Left ventricle myocardium inferior (tissue), 1 donor: ENCODE results near the gene RPL12. TPM values are rescaled to one million over a fixed set of nuclear protein-coding genes. Genes with fewer than 3 reads are reported as not detected.

Experiments
- DNase-seq: peaks from one replicate; pipeline ENCODE4 v3.0.0-alpha.2; 2020
- H3K27ac ChIP-seq: fragments of 200-600 bp; replicated peaks from 2 replicates; pipeline ENCODE4 v1.8.0; 2021
- H3K27me3 ChIP-seq: fragments of 200-600 bp; 2 replicates; pipeline ENCODE4 v1.8.0; 2021; ENCODE audit warnings: low read depth
- H3K36me3 ChIP-seq: fragments of 200-600 bp; 2 replicates; pipeline ENCODE4 v1.8.0; 2021
- H3K4me1 ChIP-seq: fragments of 200-600 bp; 2 replicates; pipeline ENCODE4 v1.8.0; 2021
- H3K4me3 ChIP-seq: fragments of 200-600 bp; 2 replicates; pipeline ENCODE4 v1.8.0; 2021; ENCODE audit warnings: mild to moderate bottlenecking, moderate library complexity
- H3K9me3 ChIP-seq: fragments of 200-600 bp; replicated peaks from 2 replicates; pipeline ENCODE4 v1.8.0; 2021
- CTCF ChIP-seq: fragments of 200-600 bp; IDR thresholded peaks from 2 replicates; pipeline ENCODE4 v1.8.0; 2021; ENCODE audit warnings: antibody characterized with exemption, mild to moderate bottlenecking, borderline replicate concordance
- intact Hi-C: fragments of 100-400 bp; cut with micrococcal nuclease; formaldehyde crosslinking; loops from one replicate; pipeline ENCODE4 v1.11.0; 2022
- total RNA-seq: library from RNA; stranded (reverse); fragmentation: NEBNext Ultra II Directional; extraction: Animal tissue kit (Norgen Biotek cat#: 25700); gene quantifications from one replicate; pipeline ENCODE4 v1.2.1, GENCODE V29; 2021
- donor health status: DM: no; HTN: yes; CAD: no; lungs with severe emphysema.

RPL12 gene
- total RNA-seq, 1 donor from 2014 or later, result 605 TPM

- H3K9me3 ChIP-seq, result no peaks in the 10 kb centered on the region
- no peak overlapping the region for H3K27ac ChIP-seq
These were observed 31.9 kb downstream of the RPL12 start for GRCh38 chr9:127419348-127419747.

GRCh38 chr9:127418037-127418471, 33.2 kb downstream of the RPL12 start:
- intact Hi-C loops, result no loop called here
- Histone ChIP-seq H3K27me3 (no peaks in the 10 kb centered on the region), H3K4me3 (no peak overlapping the region), H3K9me3 (no peaks in the 10 kb centered on the region), H3K4me1 (peaks cover 16% of the 10 kb centered on the region), H3K27ac (no peak overlapping the region), H3K36me3 (no peaks in the 10 kb centered on the region)
- no peak for DNase-seq
- TF ChIP-seq CTCF, result peak; percentile 39

More at GRCh38 chr9:127419348-127419747, 31.9 kb downstream of the RPL12 start:
- peaks cover 25% of the 10 kb centered on the region for H3K4me1 ChIP-seq
- intact Hi-C loops, result no loop called here
- no peak for DNase-seq
- no peak overlapping the region for H3K4me3 ChIP-seq
- TF ChIP-seq CTCF, result no peak
- no peaks in the 10 kb centered on the region for H3K27me3 ChIP-seq
- no peaks in the 10 kb centered on the region for H3K36me3 ChIP-seq

- TF ChIP-seq CTCF, result no peak
- H3K36me3 ChIP-seq, result no peaks in the 10 kb centered on the region
- no peak for DNase-seq
- H3K27me3 ChIP-seq, result no peaks in the 10 kb centered on the region
- H3K4me3 ChIP-seq, result no peak overlapping the region
- intact Hi-C loops, result no loop called here
- H3K27ac ChIP-seq, result no peak overlapping the region
- H3K9me3 ChIP-seq, result no peaks in the 10 kb centered on the region
- H3K4me1 ChIP-seq, result peaks cover 9% of the 10 kb centered on the region
These were observed 33.8 kb downstream of the RPL12 start for GRCh38 chr9:127417131-127418036.

- TF ChIP-seq CTCF, result no peak
These were observed 35.5 kb downstream of the RPL12 start for GRCh38 chr9:127415657-127416056.

GRCh38 chr9:127415141-127415540, 36.1 kb downstream of the RPL12 start:
- Histone ChIP-seq H3K9me3 (no peaks in the 10 kb centered on the region), H3K4me3 (no peak overlapping the region), H3K36me3 (no peaks in the 10 kb centered on the region), H3K4me1 (no peaks in the 10 kb centered on the region), H3K27me3 (no peaks in the 10 kb centered on the region), H3K27ac (no peak overlapping the region)
- no peak for DNase-seq
- no peak for TF ChIP-seq CTCF
- intact Hi-C loops, result no loop called here

More at GRCh38 chr9:127415657-127416056, 35.5 kb downstream of the RPL12 start:
- Histone ChIP-seq H3K4me1 (no peaks in the 10 kb centered on the region), H3K36me3 (no peaks in the 10 kb centered on the region), H3K4me3 (no peak overlapping the region), H3K27me3 (no peaks in the 10 kb centered on the region), H3K9me3 (no peaks in the 10 kb centered on the region), H3K27ac (no peak overlapping the region)
- DNase-seq, result no peak
- intact Hi-C loops, result no loop called here
